Uterus (tissue), 4 donors: Measurements from ENCODE around the gene RSPH1. TPM values are rescaled to one million over a fixed set of nuclear protein-coding genes. Genes with fewer than 3 reads are reported as not detected.
"Not testable (repeated sequence)": the region's sequence is repeated elsewhere in the genome, so short reads cannot be mapped to it uniquely, and the experiment has no call there.

Experiments
- DNase-seq, 2 donors: peaks; one replicate each; pipeline ENCODE4 v3.0.0-alpha.2; 2019 to 2020
- H3K27ac ChIP-seq, 2 donors: fragments of 200-600 bp; sonication (generic); 1 replicate in 1 of 2; 2 replicates in 1 of 2; pipeline ENCODE4 v1.5.1; 2016 to 2018
- H3K27me3 ChIP-seq, 2 donors: fragments of 200-600 bp; sonication (generic); one replicate each; pipeline ENCODE4 v1.5.1; 2018 to 2019; ENCODE audit warnings: control low read depth in 1 of 2
- H3K36me3 ChIP-seq, 2 donors: fragments of 200-600 bp; sonication (generic); one replicate each; pipeline ENCODE4 v1.5.1; 2019; ENCODE audit warnings: control low read depth in 1 of 2
- H3K4me1 ChIP-seq, 2 donors: fragments of 200-600 bp; sonication (generic); one replicate each; pipeline ENCODE4 v1.5.1; 2018 to 2019; ENCODE audit warnings: control low read depth in 1 of 2
- H3K4me3 ChIP-seq, 2 donors: fragments of 200-600 bp; sonication (generic); 1 replicate in 1 of 2; 2 replicates in 1 of 2; pipeline ENCODE4 v1.5.1; 2018 to 2019; ENCODE audit warnings: mild to moderate bottlenecking in 1 of 2
- H3K9me3 ChIP-seq, 2 donors: fragments of 200-600 bp; sonication (generic); one replicate each; pipeline ENCODE4 v1.5.1; 2019; ENCODE audit warnings: control low read depth in 1 of 2
- CTCF ChIP-seq, 4 experiments: fragments of 200-600 bp in 2 of 4; fragments of 450-650 bp in 2 of 4; sonication (generic) in 2 of 4; IDR thresholded peaks; one replicate each; pipeline ENCODE4 v1.5.1; 2016 to 2019; ENCODE audit warnings: antibody characterized with exemption in 4 of 4, mild to moderate bottlenecking in 2 of 4, moderate library complexity in 1 of 4
- POLR2A ChIP-seq, 2 donors: fragments of 450-650 bp; IDR thresholded peaks; one replicate each; pipeline ENCODE4 v1.6.1; 2016; ENCODE audit warnings: antibody characterized with exemption in 2 of 2, mild to moderate bottlenecking in 1 of 2, moderate library complexity in 1 of 2
- intact Hi-C: fragments of 100-400 bp; cut with DNase I; formaldehyde crosslinking; loops from one replicate; pipeline ENCODE4 v1.15.1; 2023; ENCODE audit warnings: low total_unique reads
- total RNA-seq, 4 donors: library from RNA; depleted of rRNA in 3 of 4; stranded (reverse); fragments of >200 nt in 3 of 4; gene quantifications; one replicate each; pipeline versions ENCODE4 v1.1.0 to v1.2.4, GENCODE V29; 2014 to 2023
- donor health status: DM: yes; HTN: yes; CAD: no.

The RSPH1 gene
- total RNA-seq, 4 donors from 2014 or later: 1.7 to 3.4 TPM; not detected in 2

GRCh38 chr21:42471716-42472330 lies 24.2 kb downstream of the RSPH1 start:
- intact Hi-C loops: no loop called here
- H3K4me3 ChIP-seq: no peak overlapping the region
- no peak overlapping the region for H3K27ac ChIP-seq
- no peaks in the 10 kb centered on the region for H3K36me3 ChIP-seq
- no peaks in the 10 kb centered on the region for H3K4me1 ChIP-seq
- DNase-seq: no peak
- H3K9me3 ChIP-seq: no peaks in the 10 kb centered on the region
- H3K27me3 ChIP-seq: no peaks in the 10 kb centered on the region
- no peak for TF ChIP-seq CTCF (IDR thresholded peaks at IDR 0.05)
- no peak for TF ChIP-seq POLR2A (IDR thresholded peaks at IDR 0.05)

- no peaks in the 10 kb centered on the region for H3K9me3 ChIP-seq
- H3K4me3 ChIP-seq: no peak overlapping the region
- no peaks in the 10 kb centered on the region for H3K36me3 ChIP-seq
- DNase-seq: no peak
- H3K27me3 ChIP-seq: no peaks in the 10 kb centered on the region
- H3K4me1 ChIP-seq: no peaks in the 10 kb centered on the region
- TF ChIP-seq CTCF (IDR thresholded peaks at IDR 0.05) (no peak), POLR2A (IDR thresholded peaks at IDR 0.05) (no peak)
- H3K27ac ChIP-seq: no peak overlapping the region
- intact Hi-C loops: no loop called here
Measured at GRCh38 chr21:42471206-42471605, 24.8 kb downstream of the RSPH1 start.

- H3K36me3 ChIP-seq, H3K4me3 ChIP-seq, H3K27me3 ChIP-seq, H3K9me3 ChIP-seq, H3K27ac ChIP-seq, H3K4me1 ChIP-seq, intact Hi-C loops, DNase-seq: not testable (repeated sequence)
Measured at GRCh38 chr21:42469726-42470125, 26.3 kb downstream of the RSPH1 start.

GRCh38 chr21:42469272-42469671 lies 26.8 kb downstream of the RSPH1 start:
- no peak for TF ChIP-seq CTCF (IDR thresholded peaks at IDR 0.05)
- TF ChIP-seq POLR2A (IDR thresholded peaks at IDR 0.05): no peak
- intact Hi-C loops: no loop called here
- H3K4me1 ChIP-seq: no peaks in the 10 kb centered on the region
- no peak overlapping the region for H3K4me3 ChIP-seq
- DNase-seq: no peak
- no peaks in the 10 kb centered on the region for H3K9me3 ChIP-seq
- H3K27ac ChIP-seq: no peak overlapping the region
- no peaks in the 10 kb centered on the region for H3K27me3 ChIP-seq
- no peaks in the 10 kb centered on the region for H3K36me3 ChIP-seq

- intact Hi-C loops: no loop called here
- TF ChIP-seq POLR2A (IDR thresholded peaks at IDR 0.05) (no peak), CTCF (IDR thresholded peaks at IDR 0.05) (no peak)
- H3K27me3 ChIP-seq: no peaks in the 10 kb centered on the region
- DNase-seq: no peak
- no peak overlapping the region for H3K27ac ChIP-seq
- H3K4me3 ChIP-seq: no peak overlapping the region
- no peaks in the 10 kb centered on the region for H3K36me3 ChIP-seq
- H3K4me1 ChIP-seq: no peaks in the 10 kb centered on the region
- no peaks in the 10 kb centered on the region for H3K9me3 ChIP-seq
Measured at GRCh38 chr21:42468491-42469131, 27.4 kb downstream of the RSPH1 start.
